Gastrocnemius medialis (tissue), 4 donors: ENCODE results near the gene FTSJ1.

Source experiments
- CTCF ChIP-seq, 5 experiments: fragments of 450-650 bp in 3 of 5; fragments of 200-600 bp in 2 of 5; sonication (generic) in 2 of 5; IDR thresholded peaks in 4 of 5; conservative IDR thresholded peaks in 1 of 5; 1 replicate in 4 of 5; 2 replicates in 1 of 5; pipeline ENCODE4 v1.5.1; 2016 to 2019; ENCODE audit warnings: antibody characterized with exemption in 5 of 5, mild to moderate bottlenecking in 3 of 5, moderate library complexity in 3 of 5
- POLR2A ChIP-seq, 2 donors: fragments of 450-650 bp; IDR thresholded peaks; one replicate each; pipeline ENCODE4 v1.6.1; 2017; ENCODE audit warnings: antibody characterized with exemption in 2 of 2, mild to moderate bottlenecking in 2 of 2, moderate library complexity in 2 of 2

- TF ChIP-seq POLR2A (IDR thresholded peaks at IDR 0.05), result no peak
- TF ChIP-seq CTCF (IDR thresholded peaks at IDR 0.05 in 4 of 5, conservative IDR thresholded peaks at IDR 0.05 in 1 of 5), result no peak
Measured at GRCh38 chrX:48472851-48473703, 2.9 kb upstream of the FTSJ1 start.
